GM12874 (cell line): ENCODE results near the gene CRHBP.

Experiments
- CTCF ChIP-seq: IDR thresholded peaks from 2 replicates; pipeline ENCODE4 v1.5.1; 2011; ENCODE audit warnings: low read depth, mild to moderate bottlenecking, control low read depth, low read length, moderate library complexity; ENCODE audit not compliant: insufficient read depth

Gene CRHBP

GRCh38 chr5:77012601-77013000 lies 59.8 kb downstream of the CRHBP start:
- no peak for TF ChIP-seq CTCF

GRCh38 chr5:77015938-77016569 lies 63.2 kb downstream of the CRHBP start:
- TF ChIP-seq CTCF, result 0 out of 2 replicates have a peak, but pooled peaks have one; percentile 5

- no peak for TF ChIP-seq CTCF
Measured at GRCh38 chr5:77016962-77017361, 64.1 kb downstream of the CRHBP start.

GRCh38 chr5:77017668-77018067 lies 64.8 kb downstream of the CRHBP start:
- TF ChIP-seq CTCF, result no peak
